ENCODE results near the gene NPTXR.

NPTXR gene

DNA sequence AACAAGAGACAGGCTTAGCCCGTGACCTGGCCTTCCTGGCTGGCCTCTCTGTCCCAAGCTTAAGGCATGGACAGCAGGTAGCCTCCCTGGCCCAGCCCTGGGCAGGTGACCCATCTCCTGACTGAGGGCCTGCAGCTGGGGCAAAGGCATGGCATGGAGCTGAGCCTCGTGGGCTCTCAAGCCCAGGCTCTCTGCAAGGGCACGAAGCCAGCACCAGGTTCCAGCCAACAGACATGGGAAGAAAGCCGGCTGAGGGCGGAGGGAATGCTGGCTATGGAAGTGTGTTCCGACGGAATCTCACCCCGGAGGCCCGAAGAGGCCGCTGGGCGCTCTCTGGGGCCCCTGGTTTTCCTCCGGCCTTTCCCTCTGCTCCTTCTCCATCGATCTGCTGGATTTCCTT is 62.8 kb downstream of the NPTXR start:
- TF ChIP-seq POLR2A (IDR thresholded peaks at IDR 0.05; ENCODE audit: low read depth, low read length): no peak
- DNase-seq (ENCODE audit: insufficient read length, low spot score): no peak
- no peak for FAIRE-seq

GRCh38 chr22:38777087-38777671 is 66.6 kb downstream of the NPTXR start:
- TF ChIP-seq POLR2A (IDR thresholded peaks at IDR 0.05; ENCODE audit: low read depth, low read length): no peak
- no peak for FAIRE-seq
- DNase-seq (ENCODE audit: insufficient read length, low spot score): no peak

DNA sequence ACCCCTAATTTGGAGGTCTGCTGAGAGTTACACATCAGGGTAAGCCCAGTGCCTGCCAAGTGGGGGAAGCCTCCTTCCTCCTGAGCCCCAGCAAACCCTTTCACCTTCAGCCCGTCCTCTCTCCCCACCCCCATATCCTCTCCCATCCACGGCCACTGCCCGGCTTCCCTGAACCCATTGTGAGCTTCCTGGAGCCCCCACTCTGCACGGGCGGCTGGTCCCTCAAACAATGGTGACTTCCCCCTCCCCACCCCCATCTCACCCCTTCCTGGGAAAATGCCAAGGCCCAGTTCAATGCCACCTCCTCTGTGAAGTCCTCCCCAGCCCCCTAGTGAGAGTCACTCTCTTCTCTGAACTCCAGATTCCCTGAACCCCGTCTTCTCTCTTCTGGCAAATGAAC is 67.7 kb downstream of the NPTXR start:
- no peak for TF ChIP-seq POLR2A (IDR thresholded peaks at IDR 0.05; ENCODE audit: low read depth, low read length)
- DNase-seq (ENCODE audit: insufficient read length, low spot score): no peak
- FAIRE-seq: no peak

GRCh38 chr22:38775656-38776055 is 68.2 kb downstream of the NPTXR start:
- FAIRE-seq: no peak
- DNase-seq (ENCODE audit: insufficient read length, low spot score): no peak
- TF ChIP-seq POLR2A (IDR thresholded peaks at IDR 0.05; ENCODE audit: low read depth, low read length): no peak

DNA sequence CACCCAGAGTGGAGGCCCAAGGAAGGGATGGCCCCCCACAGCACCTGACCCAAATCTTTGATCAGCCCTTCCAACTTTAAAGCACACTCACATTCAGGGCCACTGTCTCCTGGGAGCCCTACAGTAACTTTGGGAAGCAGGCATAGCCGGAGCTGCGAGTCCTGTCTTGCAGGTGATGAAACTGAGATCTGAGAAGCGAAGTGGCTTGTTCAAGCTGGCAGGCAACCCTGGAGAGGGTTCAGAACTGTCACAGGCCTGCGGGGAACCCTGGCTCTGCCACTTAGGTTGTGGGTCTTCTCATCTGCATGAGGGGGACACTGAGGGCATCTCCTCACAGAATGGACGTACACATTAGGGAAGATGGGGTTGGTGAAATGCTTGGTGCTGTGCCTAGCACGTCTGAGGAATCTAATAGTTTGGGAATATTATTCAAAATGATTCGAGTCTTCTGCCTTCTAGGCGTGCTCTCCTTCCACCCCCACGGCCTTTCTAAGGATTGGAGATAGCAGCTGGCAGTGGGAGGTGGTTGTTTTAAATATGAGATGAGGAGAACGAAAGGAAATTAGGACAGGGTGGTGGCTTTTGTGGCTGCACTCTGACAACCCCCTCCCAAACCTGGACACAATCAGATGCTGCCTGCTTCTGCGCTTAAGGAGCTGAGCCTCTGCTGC is 69.2 kb downstream of the NPTXR start:
- no peak for DNase-seq (ENCODE audit: insufficient read length, low spot score)
- TF ChIP-seq POLR2A (IDR thresholded peaks at IDR 0.05; ENCODE audit: low read depth, low read length): no peak
- FAIRE-seq: no peak

DNA sequence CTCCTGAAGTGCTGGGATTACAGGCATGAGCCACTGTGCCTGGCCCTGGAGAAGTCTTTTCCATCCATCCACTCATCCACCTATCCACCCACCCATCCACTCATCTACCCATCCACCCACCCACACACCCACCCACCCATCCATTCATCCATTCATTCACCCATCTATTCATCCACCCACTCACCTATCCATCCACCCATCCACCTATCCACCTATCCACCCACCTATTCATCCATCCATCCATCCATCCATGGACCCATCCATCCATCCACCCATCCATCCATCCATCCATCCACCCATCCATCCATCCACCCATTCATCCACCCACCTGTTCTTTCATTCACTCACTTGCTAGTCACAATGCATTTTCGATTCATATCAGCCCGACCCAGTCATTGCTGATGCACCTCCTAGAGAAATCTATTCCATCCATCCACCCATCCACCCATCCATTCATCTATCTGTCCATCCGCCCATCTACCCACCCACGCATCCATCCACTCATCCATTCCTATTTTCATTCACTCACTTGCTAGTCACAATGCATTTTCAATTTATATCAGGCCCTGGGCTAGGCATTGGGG is 70.4 kb downstream of the NPTXR start:
- no peak for DNase-seq (ENCODE audit: insufficient read length, low spot score)
- TF ChIP-seq POLR2A (IDR thresholded peaks at IDR 0.05; ENCODE audit: low read depth, low read length): no peak
- FAIRE-seq: no peak

GRCh38 chr22:38772623-38772873 is 71.3 kb downstream of the NPTXR start:
- no peak for TF ChIP-seq POLR2A (IDR thresholded peaks at IDR 0.05; ENCODE audit: low read depth, low read length)
- DNase-seq (ENCODE audit: insufficient read length, low spot score) (no peak), FAIRE-seq (no peak)

GRCh38 chr22:38770257-38770949 is 73.4 kb downstream of the NPTXR start:
- DNase-seq (ENCODE audit: insufficient read length, low spot score) (no peak), FAIRE-seq (no peak)
- TF ChIP-seq POLR2A (IDR thresholded peaks at IDR 0.05; ENCODE audit: low read depth, low read length): no peak

Measured in H54 (cell line).